Hepatocyte (in vitro differentiated cells): ENCODE data around the gene NDST1.

Experiments used
- CTCF ChIP-seq: fragments of 200-600 bp; sonication (generic); IDR thresholded peaks from 2 replicates; pipeline ENCODE4 v1.5.1; 2016; ENCODE audit warnings: antibody characterized with exemption, mild to moderate bottlenecking; ENCODE audit not compliant: poor library complexity
- EZH2 ChIP-seq: fragments of 200-600 bp; sonication (generic); IDR thresholded peaks from 2 replicates; pipeline ENCODE4 v1.6.1; 2016; ENCODE audit warnings: antibody characterized with exemption, mild to moderate bottlenecking, borderline replicate concordance

- TF ChIP-seq CTCF = no peak
- TF ChIP-seq EZH2 = no peak
Measured at GRCh38 chr5:150521939-150522503, 14.1 kb downstream of the NDST1 start.
